Occipital lobe (tissue), 2 donors: ENCODE data around the gene PRG2. TPM values are rescaled to one million over a fixed set of nuclear protein-coding genes. Genes with fewer than 3 reads are reported as not detected.
A peak's percentile ranks its signal among the peaks of the same experiment; 100 is the strongest.
"Not testable (repeated sequence)": the region's sequence is repeated elsewhere in the genome, so short reads cannot be mapped to it uniquely, and the experiment has no call there.

Experiments
- DNase-seq: peaks from one replicate; lab custom pipeline; 2025; lab: John Stamatoyannopoulos, UW
- total RNA-seq: library from RNA; depleted of rRNA; stranded (reverse); fragments of >200 nt; gene quantifications from one replicate; pipeline ENCODE4 v1.2.3, GENCODE V29; 2014

The PRG2 gene
- total RNA-seq, 1 donor from 2014 or later = not detected

DNA sequence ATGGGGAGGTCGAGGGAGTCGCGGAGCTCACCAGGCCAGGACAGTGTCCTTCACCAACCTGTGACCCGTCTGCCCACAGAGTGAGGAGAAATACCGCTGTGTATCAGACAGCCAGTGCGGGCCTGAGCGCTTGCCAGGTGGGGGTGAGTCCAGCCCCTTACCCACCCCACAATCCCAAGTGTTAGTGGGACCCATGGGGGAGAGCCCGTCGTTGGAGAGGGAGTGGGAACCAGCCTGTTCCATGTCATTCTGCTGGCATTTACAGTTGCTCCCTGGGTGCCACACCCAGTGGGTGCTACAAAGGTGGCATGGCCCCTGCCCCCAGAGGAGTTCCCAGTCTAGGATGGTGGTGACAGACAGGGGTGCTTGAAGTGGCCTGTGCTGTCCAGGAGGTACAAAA is 43.1 kb downstream of the PRG2 start:
- DNase-seq = no peak

GRCh38 chr11:57345555-57346211 is 44.8 kb downstream of the PRG2 start:
- DNase-seq = peak; percentile 54

- no peak for DNase-seq
Measured at GRCh38 chr11:57344826-57345225, 45.6 kb downstream of the PRG2 start.

DNA sequence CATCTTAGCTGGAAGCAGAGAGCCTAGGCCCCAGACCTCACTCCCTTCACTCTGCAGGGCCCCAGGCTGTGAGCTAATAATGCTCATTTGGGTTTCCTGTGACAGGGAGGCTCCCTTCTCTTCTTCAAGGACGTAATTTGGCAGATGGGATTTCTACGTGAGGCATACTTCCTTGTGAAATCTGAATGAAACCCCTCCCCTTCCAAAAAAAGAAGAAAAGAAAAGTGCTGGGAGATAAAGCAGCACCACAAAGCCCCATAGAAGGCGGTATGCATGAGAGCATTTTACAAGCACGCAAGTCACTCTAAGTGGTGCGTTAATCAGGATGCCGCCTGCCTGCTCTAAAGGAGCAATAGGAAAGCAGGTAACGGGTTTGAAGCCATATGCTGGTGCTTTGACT is 46.6 kb downstream of the PRG2 start:
- DNase-seq = no peak

DNA sequence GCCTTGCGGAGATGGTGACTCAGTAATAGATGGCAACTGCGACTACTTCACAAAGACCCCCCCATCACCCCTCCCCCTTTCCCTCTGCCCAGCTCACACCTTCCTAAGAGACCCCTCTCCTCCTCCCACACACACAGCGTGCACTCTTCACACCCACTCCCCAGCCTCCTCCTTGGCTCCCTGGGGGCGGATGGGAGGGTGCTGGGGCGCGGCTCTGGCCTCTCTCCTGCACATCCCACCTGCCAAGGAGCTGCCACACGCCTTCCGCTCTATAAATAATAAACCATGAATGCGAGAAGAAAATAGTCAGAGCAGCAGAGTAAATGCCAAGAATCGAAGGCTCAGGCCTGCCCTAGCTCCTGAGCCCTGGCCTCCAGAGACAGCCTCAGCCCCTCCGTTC is 47.7 kb downstream of the PRG2 start:
- no peak for DNase-seq

DNA sequence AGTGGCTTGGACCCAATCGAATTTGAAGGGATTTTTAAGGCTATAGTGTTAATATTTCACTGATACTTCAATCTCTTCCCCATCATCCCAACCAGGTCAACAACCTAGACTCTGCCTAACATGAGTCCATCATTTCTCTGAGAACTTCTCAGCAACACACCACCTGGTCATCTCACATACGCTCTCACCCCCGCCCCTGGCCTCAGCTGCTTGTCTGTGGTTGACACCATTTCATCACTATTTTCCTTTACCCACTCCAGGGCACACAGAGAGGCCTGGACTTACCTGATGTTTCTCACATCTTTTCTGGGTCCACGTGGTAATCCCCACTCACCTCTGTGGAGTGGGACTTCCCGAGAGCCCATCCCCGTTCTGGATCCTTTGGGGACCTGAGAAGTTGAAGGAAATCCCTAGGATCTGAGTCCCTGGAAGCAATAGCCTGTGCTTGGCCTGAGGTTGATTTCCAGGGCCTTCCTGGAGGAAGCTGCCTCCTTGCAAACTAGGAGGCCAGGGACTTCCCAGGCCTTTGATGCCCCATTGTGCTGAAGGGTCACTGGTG is 49.1 kb downstream of the PRG2 start:
- no peak for DNase-seq

DNA sequence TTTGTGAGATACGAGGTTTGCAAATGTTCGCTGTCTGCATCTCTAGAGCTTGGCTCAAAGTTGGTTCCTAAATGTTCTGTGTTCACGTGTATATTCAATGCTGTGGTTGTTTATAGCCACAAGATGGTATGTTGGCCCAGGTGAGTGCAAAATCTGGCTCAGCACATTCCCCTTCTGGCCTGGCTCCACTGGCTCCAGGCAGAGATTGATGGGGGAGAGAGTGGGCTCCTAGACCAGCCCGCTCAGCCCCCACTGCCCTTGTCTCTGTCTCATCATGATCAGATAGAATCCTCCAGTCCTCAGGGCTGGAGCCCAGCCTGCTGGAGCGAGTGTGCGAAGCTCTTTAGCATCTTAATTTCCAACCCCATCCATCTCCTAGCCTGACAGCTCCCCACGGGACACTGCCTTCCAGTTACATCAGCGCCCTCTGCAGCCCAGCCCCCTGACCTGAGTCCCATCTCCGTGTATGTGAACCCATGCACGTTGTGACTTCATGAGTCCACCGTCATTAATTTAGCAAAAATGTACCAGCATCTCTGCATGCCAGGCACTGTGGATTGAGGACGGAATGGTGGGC is 50.3 kb downstream of the PRG2 start:
- no peak for DNase-seq

DNA sequence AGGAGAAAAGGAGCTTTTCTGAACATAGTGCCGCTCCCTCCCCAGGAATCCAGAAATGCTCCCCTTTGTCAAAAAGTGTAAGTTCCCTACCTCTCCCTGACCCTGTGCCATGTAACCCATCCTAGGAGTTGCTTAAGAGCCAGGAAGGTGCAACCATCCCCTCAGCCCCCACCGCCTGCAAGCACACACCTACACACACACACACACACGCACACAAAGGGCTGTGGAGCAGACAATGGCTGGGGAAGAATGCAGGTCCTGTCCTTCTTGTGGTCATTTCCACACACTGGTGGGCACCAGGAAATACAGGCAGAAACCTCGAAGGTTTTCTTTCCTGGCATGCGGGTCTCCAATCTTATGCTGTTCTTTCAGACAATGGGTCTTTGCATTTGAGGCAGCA is 51.1 kb downstream of the PRG2 start:
- no peak for DNase-seq

DNA sequence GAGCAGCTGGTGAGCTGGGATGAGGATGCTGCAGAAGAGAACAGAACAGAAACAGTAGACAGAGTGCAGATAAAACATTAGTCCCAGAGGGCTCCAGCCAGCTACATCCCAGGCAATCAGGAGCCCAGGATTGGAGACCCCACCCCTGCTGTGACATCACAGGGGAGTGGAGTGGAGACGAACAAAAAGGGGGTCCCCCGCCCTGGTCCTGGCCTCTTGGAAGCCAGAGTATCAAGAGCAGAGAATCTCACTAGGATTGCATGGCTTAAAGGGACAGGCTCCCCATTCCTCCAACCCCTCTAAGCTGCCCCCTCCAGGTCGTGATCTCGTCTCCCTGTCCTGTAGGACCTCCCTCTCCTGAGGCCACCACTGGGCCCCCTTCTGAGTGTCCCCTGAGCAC is 52.3 kb downstream of the PRG2 start, which contains the start of gene P2RX3:
Gene P2RX3, plus strand, starts transcription at position 211 of the 400 bp plus-strand sequence. CDS start 199 bp downstream, outside the sequence.
- DNase-seq = no peak

- not testable (repeated sequence) for DNase-seq
Measured at GRCh38 chr11:57336856-57337255, 53.6 kb downstream of the PRG2 start.

Other genes with a start within 250 kb of the PRG2 start
- 25.7 TPM for gene LRRC55, start 208.7 kb downstream of the PRG2 start, total RNA-seq
- 5.8 TPM for gene APLNR, start 153.4 kb downstream of the PRG2 start, total RNA-seq
- gene TNKS1BP1, start 65.7 kb downstream of the PRG2 start, total RNA-seq = 19.3 TPM
- gene SSRP1, start 54.8 kb downstream of the PRG2 start, total RNA-seq = 49.8 TPM
- gene P2RX3, start 52.3 kb downstream of the PRG2 start, total RNA-seq = not detected
- gene PRG3, start 9.5 kb downstream of the PRG2 start, total RNA-seq = 0.31 TPM
- gene SLC43A3, start 36.5 kb upstream of the PRG2 start, total RNA-seq = 8.7 TPM
- gene RTN4RL2, start 69.9 kb upstream of the PRG2 start, total RNA-seq = 0.47 TPM
- 0.94 TPM for gene SLC43A1, start 125.1 kb upstream of the PRG2 start, total RNA-seq
- gene TIMM10, start 140.1 kb upstream of the PRG2 start, total RNA-seq = 33.1 TPM
- not detected for gene SMTNL1, start 146.9 kb upstream of the PRG2 start, total RNA-seq
- gene UBE2L6, start 177.0 kb upstream of the PRG2 start, total RNA-seq = 46.6 TPM
- 9.0 TPM for gene SERPING1, start 207.0 kb upstream of the PRG2 start, total RNA-seq